BJ (cell line): ENCODE results near the gene ODAD2. TPM values are rescaled to one million over a fixed set of nuclear protein-coding genes. Genes with fewer than 3 reads are reported as not detected.

Experiments used
- CTCF ChIA-PET: fragments of 350-600 bp; formaldehyde crosslinking; extraction: SDS; loops from one replicate; lab custom pipeline; 2021; ENCODE audit warnings: antibody characterized with exemption, inconsistent platforms; lab: Yijun Ruan, JAX
- POLR2A ChIA-PET: fragments of 300-600 bp; sonication (Branson Sonifier 250); formaldehyde crosslinking; extraction: SDS; loops from one replicate; lab custom pipeline; 2021; ENCODE audit warnings: antibody characterized with exemption; lab: Charles Lee
- DNase-seq: peaks from one replicate; pipeline ENCODE4 v3.0.0-alpha.2; 2011; ENCODE audit warnings: low read depth
- H3K27me3 ChIP-seq: 2 replicates; pipeline ENCODE4 v1.6.0; 2011; ENCODE audit warnings: low read length; ENCODE audit not compliant: control insufficient read depth, insufficient read depth
- H3K36me3 ChIP-seq: 2 replicates; pipeline ENCODE4 v1.5.1; 2011; ENCODE audit warnings: low read length; ENCODE audit not compliant: control insufficient read depth, insufficient read depth
- H3K4me3 ChIP-seq: 2 replicates; pipeline ENCODE4 v1.5.1; 2011; ENCODE audit warnings: low read depth, mild to moderate bottlenecking, control low read depth, low read length
- polyA minus RNA-seq: library from RNA; depleted of rRNA, polyadenylated mRNA; stranded (reverse); fragments of >200 nt; gene quantifications from 2 replicates; pipeline ENCODE4 v1.2.3, GENCODE V29; 2011; rRNA and poly(A)+ RNA removed
- polyA plus RNA-seq: library from polyadenylated mRNA; depleted of rRNA; stranded (reverse); fragments of >200 nt; gene quantifications from 2 replicates; pipeline ENCODE4 v1.2.3, GENCODE V29; 2011; rRNA removed
- TF ChIP-seq, protein P1 (sequence below): IDR thresholded peaks from 2 replicates; pipeline ENCODE4 v1.5.1; 2011; ENCODE audit warnings: low read depth, mild to moderate bottlenecking, control low read depth, inconsistent platforms, low read length, moderate library complexity; ENCODE audit not compliant: insufficient read depth

Gene ODAD2
- polyA plus RNA-seq, result 3.9 and 7.5 TPM in 2 replicates
- 7.0 and 7.3 TPM in 2 replicates for polyA minus RNA-seq

DNA sequence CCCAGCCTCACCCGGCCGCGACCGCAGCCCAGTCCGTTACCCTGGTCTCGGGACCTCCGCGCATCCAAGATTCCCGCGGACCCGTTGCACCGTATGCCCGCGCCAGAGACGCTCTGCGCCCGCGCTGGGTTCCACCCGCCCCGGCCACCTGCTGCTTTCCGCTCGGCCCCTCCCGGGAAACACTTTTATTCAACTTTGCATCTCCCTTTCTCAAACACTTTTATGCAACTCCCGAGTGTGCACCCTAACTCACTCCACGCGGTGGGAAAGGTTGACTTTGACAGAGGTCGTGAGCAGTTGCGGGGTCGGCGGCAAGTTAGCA, at the start of gene ODAD2:
ODAD2 (minus strand) TSS at position 126 of the 322 bp plus-strand sequence. CDS start 3,937 bp downstream, outside the sequence.
- H3K36me3 ChIP-seq, result no peaks in the 10 kb centered on the region
- no peaks in the 10 kb centered on the region for H3K27me3 ChIP-seq
- CTCF ChIA-PET, result no interaction called here
- no peak for DNase-seq
- peak within 1 kb of the TSS; percentile 49 for H3K4me3 ChIP-seq
- POLR2A ChIA-PET, result no interaction called here
- TF ChIP-seq, protein P1, sequence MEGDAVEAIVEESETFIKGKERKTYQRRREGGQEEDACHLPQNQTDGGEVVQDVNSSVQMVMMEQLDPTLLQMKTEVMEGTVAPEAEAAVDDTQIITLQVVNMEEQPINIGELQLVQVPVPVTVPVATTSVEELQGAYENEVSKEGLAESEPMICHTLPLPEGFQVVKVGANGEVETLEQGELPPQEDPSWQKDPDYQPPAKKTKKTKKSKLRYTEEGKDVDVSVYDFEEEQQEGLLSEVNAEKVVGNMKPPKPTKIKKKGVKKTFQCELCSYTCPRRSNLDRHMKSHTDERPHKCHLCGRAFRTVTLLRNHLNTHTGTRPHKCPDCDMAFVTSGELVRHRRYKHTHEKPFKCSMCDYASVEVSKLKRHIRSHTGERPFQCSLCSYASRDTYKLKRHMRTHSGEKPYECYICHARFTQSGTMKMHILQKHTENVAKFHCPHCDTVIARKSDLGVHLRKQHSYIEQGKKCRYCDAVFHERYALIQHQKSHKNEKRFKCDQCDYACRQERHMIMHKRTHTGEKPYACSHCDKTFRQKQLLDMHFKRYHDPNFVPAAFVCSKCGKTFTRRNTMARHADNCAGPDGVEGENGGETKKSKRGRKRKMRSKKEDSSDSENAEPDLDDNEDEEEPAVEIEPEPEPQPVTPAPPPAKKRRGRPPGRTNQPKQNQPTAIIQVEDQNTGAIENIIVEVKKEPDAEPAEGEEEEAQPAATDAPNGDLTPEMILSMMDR, result no peak

- Histone ChIP-seq H3K27me3 (no peaks in the 10 kb centered on the region), H3K4me3 (no peak overlapping the region), H3K36me3 (no peaks in the 10 kb centered on the region)
- ChIA-PET POLR2A (no interaction called here), CTCF (interaction anchor here (0.7 to 1.5 kb wide), 2 partner anchors 39 to 131 kb away, joined by 3 read pairs; no protein-coding TSS in a partner anchor)
- peak; percentile 70 for DNase-seq
- TF ChIP-seq, protein P1, result no peak
Measured at GRCh38 chr10:28047061-28047460, 48.2 kb upstream of the ODAD2 start.

DNA sequence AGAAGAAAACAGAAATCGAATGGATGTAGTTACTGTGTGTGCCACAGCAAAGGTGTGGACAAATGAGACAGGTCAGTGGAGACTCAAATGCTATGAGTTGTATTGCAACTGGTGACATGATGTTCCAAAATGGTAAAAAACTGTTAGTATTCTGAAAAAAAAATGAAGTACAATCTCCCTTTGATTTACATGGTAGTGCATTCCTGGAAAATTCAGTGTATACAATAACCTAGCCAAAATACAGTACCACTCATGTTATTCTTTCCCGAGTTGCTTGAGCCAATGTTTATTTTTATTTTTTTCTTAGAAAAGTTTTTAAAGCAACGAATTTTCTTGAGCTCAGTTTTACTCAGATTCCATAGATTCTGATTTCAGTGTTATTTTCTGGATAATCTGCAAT, 47.7 kb upstream of the ODAD2 start:
- no peak for DNase-seq
- Histone ChIP-seq H3K27me3 (no peaks in the 10 kb centered on the region), H3K36me3 (no peaks in the 10 kb centered on the region), H3K4me3 (no peak overlapping the region)
- CTCF ChIA-PET, result interaction anchor here (1.5 kb wide), 1 partner anchor 132 kb away, joined by 3 read pairs; no protein-coding TSS in a partner anchor
- POLR2A ChIA-PET, result no interaction called here
- TF ChIP-seq, protein P1, result no peak

DNA sequence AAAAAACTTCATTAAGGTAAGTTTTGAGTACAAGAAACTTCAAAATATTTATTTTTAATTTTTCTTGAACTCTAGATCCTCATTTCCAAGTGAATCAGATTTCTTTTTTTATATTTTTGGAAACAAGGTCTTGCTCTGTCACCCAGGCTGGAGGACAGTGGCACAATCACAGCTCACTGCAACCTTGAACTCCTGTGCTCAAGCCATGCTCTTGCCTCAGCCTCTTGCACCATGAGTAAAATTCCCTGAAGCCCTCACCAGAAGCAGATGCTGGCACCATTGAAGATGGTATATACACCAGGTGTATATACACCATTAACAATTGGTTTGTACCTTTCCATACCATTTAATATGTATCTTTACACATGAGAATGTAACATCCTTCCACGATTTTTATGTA, 45.1 kb upstream of the ODAD2 start:
- ChIA-PET POLR2A (no interaction called here), CTCF (no interaction called here)
- no peaks in the 10 kb centered on the region for H3K36me3 ChIP-seq
- DNase-seq, result no peak
- no peak overlapping the region for H3K4me3 ChIP-seq
- TF ChIP-seq, protein P1, result no peak
- H3K27me3 ChIP-seq, result no peaks in the 10 kb centered on the region

GRCh38 chr10:28036587-28036986, 37.7 kb upstream of the ODAD2 start:
- DNase-seq, result peak; percentile 66
- TF ChIP-seq, protein P1, result no peak
- Histone ChIP-seq H3K4me3 (no peak overlapping the region), H3K27me3 (no peaks in the 10 kb centered on the region), H3K36me3 (no peaks in the 10 kb centered on the region)
- POLR2A ChIA-PET, result interaction anchor here (0.5 to 0.8 kb wide), 3 partner anchors 13 to 262 kb away, joined by 3 read pairs; no protein-coding TSS in a partner anchor
- CTCF ChIA-PET, result interaction anchor here (0.7 to 1.9 kb wide), 3 partner anchors 8 to 107 kb away, joined by 3 to 4 read pairs (median 3); no protein-coding TSS in a partner anchor
